ENCODE measurements around the gene TTC9B.

The TTC9B gene

DNA sequence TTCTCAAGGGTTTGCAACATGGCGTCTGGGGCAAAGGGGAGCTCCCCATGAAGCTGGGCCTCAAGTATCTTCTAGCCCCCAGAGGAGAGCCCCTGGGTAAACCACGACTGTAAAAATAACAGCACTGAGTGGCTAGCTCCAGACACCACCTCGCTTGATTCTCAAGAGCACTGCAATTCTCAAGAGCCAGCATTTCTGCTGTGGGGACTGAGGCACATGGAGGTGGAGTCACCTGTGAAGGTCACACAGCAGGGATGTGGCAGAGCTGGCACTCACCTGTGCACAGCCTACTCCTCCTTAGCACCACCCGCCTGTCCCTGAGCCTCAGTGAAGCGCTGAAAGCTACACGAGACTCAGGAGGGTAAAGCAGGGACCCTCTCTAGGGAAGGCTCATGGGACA, 29.0 kb upstream of the TTC9B start:
- DNase-seq = no peak

DNA sequence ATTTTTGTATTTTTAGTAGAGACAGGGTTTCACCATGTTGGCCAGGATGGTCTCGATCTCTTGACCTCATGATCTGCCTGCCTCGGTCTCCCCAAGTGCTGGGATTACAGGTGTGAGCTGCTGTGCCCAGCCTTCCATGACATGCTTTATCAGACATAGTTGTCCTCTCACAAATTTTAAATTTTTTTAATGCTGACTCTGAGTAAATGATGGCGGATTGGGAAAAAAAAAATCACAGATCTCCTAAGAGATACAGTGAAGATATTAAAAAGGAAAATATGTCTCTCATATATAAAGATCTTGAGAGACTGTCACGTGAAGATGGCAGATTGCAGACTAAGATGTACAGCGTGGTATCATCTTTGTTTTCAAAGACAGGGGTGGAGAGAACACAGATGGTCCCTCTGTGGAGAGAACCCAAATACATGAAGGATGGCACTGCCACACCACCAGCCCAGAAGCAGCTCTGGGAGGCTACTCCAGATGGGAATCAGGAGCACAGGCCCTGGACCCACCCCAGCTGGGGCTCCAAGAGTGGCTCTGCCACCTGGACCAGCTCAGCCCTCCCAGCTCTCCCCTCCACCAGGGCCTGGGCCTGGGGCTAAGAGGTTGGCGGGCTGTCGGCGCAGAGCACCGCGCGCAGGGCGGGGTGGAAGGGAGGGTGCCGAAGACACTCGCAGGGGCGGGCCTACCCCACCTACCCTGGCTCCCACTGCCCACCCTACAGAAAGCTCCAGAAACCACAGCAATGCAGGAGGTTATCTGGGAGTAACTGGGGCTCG, 28.3 kb upstream of the TTC9B start:
- no peak for DNase-seq

DNA sequence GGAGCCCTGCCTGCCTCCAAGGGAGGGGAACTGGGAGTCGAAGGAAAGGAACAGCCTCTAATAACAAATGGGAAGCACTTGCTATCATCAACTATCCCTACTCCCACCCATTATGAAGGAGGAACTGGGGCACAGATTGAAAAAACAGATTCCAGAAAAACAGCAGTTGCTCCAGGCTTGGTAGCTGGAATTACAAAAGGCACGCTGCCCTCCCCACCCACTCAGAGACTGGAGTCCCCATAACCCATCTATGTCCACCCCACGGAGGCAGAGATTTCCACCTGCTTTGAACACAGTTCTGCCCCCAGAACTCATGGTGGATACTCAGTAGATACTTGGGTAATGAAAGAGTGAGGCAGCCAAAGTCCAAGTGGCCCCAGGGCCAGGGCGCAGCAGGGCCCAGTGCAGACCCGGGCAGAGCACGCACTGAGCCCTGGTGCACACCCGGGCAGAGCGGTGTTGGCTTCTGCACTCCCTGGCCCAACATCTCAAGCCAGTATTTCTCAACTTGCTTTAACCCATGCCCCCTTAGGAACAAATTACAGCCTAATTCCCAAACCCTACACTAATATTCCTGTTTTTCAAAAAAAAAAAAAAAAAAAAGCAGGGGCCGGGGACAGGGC, 27.4 kb upstream of the TTC9B start:
- no peak for DNase-seq

DNA sequence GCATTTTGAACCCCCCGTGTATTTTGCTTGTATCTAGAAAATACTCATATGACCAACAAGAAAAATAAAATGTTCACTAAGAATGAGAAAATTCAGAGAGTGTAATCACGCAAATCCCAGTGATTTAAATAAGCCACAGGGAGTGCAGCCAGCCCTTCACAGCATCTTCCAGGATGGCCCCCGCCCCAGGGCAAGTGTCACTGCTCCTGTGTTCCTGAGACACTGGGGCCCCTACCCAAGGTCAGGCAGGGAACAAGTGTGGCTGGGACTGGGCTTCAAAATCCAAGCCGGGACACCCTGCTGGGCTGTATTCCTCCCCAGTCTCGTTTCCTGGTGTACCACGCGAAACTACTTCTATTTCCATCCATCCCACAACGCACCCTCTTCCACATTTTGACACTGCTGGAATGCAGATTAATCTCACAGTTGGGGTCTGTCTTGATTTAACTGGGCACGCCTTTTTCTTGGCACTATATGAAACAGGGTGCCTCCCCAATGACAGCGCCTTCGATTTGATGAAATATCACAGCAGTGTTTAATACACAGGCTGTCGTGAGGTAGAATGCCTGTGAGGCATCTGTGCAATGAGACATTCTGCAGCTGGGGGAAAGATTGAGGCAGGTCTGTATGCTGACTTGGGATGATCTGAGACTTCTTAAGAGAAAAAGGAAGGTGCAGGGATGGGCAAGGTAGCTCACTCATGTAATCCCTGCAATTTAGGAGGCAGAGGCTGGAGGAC, 26.6 kb upstream of the TTC9B start:
- no peak for DNase-seq

DNA sequence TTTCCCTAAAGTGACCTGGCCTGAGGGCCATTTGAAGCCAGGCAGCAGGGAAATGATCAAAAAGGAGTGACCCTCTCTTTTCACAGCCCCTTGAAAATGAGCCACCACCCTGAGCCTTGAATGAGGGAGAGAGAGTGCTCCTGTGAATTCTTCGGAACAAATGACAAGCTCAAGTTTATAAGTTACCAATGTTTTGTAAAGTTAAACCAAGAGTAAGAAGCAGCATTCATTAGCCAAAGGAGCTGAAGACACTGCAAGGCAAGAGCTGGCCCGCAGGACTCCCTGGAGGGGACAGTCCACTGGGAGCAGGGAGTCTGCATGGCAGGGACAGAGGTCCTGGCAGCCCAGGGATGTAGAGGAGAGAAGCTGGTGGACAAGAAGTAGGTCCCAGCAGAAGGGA, 25.0 kb upstream of the TTC9B start:
- DNase-seq = no peak

DNA sequence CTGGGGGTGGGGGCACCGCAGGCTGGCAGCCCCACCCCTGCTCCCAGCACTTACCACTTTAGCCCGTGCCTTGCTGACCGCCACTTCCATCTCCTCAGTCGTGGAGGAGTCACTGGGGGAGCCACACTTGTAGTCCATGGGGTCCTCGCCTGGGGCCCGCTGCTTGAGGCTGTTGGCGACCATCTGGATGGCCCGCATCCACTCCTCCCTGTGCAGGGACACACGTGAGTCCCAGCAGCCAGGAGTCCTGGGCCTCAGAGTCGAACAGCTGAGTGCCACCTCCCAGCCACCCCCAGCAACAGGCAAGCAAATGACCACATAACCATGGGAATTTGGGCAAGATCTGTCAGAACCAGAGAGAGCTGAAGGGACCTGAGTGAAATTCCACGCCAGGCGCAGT, 24.3 kb upstream of the TTC9B start:
- no peak for DNase-seq

DNA sequence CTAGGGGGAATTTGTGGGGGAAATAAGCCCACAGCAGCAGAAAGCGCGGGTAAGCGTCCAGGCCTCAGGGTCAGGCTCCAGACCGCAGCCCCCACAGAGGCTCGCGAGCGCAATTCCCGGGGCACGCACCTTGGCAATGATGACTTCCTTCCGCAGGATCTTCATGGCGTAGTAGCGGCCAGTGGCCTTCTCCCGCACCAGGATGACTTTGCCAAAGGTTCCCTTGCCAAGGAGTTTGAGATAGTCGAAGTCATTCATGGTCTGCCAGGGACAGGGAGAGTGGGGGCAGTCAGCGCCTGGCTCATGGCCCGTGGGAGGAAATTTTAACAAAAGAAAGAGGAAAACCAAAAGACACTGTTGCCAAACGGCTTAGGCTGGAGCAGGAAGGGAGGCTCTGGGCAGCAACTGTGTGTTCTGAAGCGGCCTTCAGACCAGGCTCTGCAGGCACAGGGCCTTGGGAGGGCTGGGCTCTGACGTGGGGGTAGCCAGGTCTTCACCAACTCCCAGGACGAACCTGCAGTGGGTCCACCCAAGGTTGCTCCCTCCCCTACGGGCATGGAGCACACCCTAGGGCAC, 23.7 kb upstream of the TTC9B start:
- no peak for DNase-seq

DNA sequence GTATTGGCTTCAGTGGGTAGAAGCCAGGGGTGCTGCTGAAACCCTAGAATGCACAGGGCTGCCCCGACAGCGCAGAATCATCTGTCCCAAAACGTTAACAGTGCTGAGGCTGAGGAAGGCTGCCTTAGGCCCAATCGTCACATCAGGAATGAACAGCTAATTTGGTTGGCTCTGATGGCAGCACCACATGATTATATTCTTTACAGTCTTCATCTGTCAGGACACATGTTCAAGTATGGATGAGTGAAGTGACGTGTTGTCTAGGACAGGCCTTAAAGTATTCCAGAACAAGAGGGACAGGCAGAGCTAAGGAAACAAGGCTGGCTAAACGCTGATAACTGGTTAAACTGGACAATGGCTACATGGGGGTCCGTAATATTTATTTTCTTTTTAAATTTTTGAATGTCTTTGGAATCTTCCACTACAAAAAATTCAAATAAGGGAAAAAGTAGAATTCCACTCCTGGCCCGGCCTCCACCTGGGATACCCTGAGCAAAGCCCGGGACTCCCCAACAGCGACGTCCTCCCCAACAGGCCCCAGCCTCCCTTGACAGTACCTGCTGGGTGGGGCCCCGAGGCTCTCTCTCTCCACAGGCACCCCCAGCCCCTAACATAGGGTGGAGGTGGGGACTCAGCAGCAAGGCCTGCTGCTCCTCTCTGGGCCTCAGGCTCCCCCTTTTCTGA, 23.1 kb upstream of the TTC9B start:
- no peak for DNase-seq

DNA sequence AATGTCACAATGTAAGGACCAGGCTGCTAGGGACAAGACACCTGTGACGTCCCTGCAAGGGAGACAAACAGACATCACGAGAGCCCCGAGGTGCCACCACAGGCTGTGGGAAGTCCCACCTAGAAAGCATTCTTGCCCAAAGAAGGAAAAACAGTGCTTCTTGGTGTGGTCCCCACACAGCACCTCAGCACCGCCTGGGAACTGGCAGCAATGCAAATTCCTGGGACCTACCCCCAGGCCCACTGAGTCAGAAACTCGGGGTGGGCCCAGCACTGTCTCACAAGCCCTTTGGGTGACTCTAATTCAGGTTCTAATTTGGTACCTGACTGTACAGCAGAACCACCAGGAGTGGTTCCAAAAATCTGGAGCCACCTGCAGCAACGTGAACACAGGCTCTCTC, 22.1 kb upstream of the TTC9B start:
- DNase-seq = no peak

DNA sequence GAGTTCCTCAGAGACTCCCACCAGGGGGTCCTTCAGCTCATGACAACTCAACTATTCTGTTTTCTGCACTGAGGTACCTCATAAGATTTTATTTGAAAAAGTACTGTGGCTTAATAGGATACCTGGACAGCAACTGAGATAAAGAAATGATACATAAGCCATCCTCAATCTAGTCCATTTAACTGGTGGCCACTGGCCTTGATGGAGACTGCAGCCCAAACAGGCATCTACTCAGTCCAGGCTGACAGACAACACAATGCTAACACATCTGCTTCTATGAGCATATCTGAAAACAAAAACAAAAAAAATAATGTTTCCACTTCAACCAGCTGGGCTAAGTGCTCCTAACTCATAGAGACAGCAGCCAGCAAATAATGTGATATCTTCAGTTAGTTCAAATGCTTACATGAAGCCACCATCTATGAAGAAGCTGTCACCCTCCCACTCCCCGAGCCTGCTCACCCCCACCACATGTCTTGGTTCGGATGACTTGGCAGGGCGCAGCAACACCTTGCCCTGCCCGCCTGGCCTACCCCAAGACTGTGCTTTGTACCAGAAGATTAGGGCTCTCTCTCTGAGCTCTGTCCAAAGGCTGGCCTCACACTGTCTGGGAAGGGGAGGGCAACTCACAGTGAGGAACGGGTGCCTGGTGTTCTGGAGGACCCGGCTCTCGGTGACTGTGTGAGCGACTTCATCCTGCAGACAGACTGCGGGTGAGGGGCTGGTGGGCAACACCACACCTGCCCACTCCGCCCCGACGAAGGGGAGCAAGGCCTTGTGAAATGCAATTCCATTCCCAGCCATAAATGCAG, 21.4 kb upstream of the TTC9B start:
- DNase-seq = no peak

DNA sequence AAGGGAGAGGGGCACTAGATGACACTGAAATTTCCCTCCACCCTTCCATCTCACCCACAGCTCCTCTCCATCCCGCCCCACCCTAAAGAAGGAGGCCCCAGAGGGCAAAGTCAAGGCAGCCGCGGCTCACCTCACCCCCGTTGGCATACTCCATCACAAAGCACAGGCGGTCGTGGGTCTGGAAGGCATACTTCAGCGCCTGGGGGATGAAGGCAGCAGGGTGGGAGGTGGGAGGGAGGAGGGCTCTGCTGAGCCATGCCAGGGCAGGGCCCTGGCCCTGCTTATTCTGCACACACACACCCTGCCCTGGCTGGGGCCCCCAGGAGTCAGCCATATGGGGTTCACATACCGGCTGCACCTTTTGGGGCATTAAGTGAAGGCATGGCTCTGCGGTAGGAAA, 20.6 kb upstream of the TTC9B start:
- no peak for DNase-seq

DNA sequence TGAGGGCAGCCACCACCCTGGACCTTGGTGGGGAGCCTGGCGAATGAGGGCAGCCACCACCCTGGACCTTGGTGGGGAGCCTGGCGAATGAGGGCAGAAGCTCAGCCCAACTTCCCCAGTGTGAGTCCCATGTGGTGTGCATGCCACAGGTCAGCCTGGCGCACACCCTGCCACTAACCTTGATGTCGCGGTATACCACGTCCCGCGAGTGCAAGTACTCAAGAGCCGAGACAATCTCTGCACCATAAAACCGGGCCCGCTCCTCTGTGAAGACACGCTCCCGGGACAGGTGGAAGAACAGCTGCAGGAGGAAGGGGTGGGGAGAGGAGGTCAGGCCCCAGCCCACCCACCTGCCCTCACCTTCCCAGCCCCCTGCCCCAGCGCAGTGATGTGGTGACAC, 19.6 kb upstream of the TTC9B start:
- no peak for DNase-seq

DNA sequence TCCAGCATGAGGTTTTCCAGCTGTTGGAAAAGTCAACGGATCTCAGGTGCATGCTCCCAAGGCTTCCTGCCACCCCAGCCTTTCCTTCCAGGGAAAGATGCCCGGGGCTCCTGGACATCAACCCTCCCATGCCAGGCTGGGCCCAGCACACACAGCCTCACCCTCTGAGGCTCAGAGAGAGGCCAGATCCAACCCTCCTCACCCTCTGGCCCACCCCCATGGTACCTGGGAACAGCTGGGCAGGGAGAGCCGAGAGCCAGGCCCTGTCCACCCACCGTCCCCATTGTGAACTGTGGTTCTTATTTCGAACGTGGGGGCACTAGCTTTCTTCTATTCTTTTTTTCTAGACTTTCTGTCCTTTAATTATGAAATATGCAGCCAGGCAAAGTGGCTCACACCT, 18.2 kb upstream of the TTC9B start:
- DNase-seq = no peak

DNA sequence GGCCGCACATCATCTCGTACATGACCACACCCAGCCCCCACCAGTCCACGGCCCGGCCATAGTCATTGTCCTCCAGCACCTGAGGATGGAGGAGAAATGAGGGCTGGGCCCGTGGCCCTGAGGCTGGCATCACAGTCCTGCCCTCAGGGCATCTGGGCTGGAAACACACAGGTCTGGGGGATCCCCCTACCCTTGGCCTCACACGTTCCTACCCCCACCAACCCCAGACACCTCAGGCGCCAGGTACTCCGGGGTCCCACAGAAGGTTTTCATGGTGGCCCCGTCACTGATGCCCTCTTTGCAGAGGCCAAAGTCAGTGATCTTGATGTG, 17.8 kb upstream of the TTC9B start:
- DNase-seq = no peak

DNA sequence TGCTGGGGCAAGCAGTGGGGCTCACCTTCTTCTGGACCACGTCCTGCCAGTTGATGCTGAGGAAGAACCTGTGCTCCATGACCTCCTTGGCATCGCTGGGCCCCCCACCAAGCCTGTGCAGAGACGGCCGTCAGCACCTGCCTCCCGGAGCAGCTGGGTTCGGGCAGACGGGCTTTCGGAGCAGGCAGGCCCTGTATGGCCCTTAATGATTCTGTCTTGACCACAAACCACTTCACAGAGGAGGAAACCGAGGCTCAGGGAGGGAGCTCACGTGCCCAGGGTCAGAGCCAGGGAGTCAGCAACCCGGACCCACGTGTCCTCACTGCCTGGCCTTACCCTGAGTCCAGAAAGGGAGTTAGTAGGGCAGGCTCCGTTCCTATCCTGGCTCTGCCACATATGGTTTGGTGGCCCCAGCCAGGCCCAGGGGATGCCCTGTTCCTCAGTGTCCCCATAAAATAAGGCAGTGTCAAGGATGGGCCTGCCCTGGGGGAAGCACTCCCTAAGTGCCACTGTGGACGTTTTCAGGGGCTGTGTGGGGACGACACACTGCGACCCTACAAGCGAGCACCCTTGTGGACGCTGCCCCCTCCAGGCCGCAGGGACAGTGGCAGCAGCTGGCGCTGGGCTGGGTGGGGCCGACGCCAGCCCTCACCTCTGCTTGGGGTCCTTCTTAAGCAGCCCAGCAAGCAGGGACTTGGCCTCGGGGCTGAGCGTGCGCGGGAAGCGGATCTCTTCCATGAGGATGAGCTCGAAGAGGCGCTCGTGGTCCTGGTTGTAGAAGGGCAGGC, 17.2 kb upstream of the TTC9B start:
- DNase-seq = no peak

DNA sequence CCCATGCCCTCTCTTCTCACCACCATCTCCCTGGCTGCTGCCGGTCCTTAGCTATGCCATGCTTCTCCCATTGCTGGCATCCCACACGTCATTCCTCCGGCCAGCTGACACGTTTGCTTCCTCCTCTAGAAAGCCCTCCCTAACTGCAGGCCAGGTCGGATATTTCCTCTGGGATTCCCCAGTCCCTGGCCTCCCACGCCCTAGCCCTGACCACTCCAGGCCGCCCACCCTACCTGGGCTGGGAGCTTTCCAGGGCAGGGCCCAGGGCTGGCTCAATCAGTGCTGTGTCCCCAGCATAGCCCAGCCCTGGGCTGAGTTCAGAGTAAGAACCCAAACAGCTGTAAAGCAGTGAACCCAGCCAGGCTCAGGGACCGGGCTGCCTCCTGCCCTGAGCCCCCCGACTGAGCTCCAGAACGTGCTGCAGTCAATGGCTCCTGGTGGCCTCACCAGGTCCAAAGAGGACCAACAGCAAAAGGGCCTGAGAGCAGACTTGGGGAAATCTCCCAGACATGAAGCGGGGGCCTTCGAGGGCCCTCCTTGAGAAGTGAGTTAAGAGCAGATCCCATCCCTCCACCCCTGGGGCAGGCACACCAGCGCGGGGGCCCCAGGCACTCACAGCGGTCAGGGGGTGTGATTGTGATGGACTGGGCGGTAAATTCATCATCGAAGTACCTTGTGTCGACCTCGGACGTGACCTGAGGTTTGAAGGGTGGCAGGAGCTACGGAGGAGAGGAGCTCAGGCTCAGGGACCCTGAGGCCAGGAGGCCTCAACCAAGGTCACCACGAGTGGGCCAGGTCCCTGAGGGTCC, 16.4 kb upstream of the TTC9B start:
- DNase-seq = no peak

DNA sequence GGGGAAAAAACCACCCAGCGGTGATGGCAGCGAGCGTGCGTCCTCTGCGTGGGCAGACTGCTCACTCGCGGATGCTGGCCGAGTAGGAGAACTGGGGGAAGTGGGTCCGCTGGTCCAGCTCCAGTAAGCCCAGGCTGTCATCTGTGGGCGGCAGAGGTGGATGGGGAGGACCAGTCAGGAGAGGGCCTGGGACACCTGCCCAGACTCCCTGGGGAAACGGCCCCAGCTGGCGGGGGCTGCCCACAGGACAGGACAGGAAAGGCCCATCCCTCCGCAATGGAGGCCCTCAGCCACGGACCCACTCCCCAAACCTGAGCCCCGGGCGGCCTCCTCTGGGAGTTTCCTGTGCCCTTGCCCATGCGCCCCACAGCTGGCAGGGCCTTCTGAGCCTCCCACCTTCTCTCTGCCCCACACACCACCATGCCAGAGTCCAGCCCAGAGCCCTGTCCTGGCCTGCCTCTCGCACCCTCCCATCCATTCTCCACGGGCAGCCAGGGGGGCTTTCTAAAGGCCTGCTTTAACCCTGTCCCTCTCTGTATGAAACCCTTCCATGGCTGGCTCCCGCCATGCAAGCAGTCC, 15.7 kb upstream of the TTC9B start:
- no peak for DNase-seq

DNA sequence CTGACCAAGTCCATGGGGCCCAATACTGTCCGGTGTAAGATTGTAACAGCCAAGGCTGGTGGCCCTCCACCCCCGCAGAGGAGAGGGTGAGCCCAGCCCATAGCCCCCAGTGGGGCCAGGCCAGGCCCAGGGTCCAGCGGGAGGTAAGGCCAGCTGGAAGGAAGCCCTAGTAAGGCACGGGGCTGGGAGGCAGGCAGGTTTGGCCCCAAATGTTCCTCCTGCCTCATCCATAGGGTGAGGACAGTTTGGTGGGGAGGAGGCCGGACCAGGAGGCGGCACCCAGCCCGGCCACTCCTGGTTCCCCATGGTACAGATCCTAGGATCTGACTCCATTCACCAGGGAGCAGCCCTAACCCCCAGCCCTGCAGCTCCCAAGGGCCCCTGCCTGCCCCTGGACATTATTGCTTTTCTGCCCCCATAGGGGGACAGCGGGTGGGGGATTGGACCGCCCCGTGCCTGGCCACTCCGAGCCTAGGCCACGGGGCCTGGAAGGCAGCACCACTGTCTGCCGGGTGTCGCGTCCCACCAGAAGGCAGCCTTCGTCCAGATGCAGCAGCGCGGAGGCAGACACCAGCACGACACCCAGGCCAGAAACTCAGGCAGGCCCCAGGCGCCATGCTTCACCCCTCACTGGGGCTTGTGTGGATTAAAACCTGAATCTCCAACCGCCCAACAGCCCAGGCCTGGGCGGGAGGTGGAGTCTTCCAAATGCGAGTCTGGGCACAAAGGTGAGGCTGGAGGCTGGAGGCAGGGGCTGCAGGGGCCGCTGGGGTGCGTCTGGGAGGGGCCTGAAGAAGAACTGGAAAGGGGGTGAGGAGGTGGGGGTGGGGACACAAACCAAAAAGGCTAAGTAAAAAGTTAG, 15.0 kb upstream of the TTC9B start:
- no peak for DNase-seq

DNA sequence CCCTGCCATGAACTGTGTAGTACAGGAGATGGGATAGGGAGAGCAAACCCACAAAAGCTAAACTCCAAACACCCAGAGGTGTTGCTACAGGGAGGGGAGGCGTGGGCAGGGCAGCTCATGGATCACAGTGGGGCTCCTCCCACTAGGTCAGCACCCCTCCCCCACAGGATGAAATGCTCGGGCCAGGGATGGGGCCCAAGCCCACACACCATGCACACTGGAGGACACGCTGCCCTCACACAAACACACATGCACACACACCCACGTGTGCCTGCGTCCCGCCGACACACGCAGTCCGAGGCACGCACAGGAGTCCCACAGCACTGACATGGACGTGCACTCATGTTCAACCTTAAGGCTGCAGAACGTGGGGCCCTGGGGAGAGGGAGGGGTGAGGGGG, 14.3 kb upstream of the TTC9B start:
- no peak for DNase-seq

All from SIG-M5 (cell line).